ENCODE results near the gene SLC4A3.

- TF ChIP-seq YY1 (IDR thresholded peaks at IDR 0.05; ENCODE audit: insufficient read depth, insufficient read length) (no peak), ZNF274 (IDR thresholded peaks at IDR 0.05; ENCODE audit: low read depth, low read length) (no peak), SUZ12 (IDR thresholded peaks at IDR 0.05; ENCODE audit: extremely low read depth, insufficient read depth, insufficient read length) (no peak)
Observed at GRCh38 chr2:219642069-219642454, 14.6 kb downstream of the SLC4A3 start.
